GM12878 (cell line): ENCODE data around the gene EHD1. TPM values are rescaled to one million over a fixed set of nuclear protein-coding genes. Genes with fewer than 3 reads are reported as not detected.

ENCODE experiments used
- ATAC-seq: fragments of 200-7000 bp; cut with Tn5 transposase; 3 replicates; pipeline ENCODE4 v1.9.1; 2020; ENCODE audit warnings: mild to moderate bottlenecking, moderate library complexity
- BruUV-seq: library from RNA; stranded (reverse); fragments of 400-500 nt; replicated peaks from 2 replicates; lab custom pipeline; 2021; lab: Mats Ljungman, UMichigan
- CTCF ChIA-PET: fragments of 300-600 bp; sonication (Branson Sonifier 250); formaldehyde crosslinking; extraction: SDS; loops from one replicate; lab custom pipeline; 2021; ENCODE audit warnings: inconsistent platforms; lab: Yijun Ruan, JAX
- POLR2A ChIA-PET: fragments of 350-600 bp; formaldehyde crosslinking; extraction: SDS; loops from one replicate; lab custom pipeline; 2021; ENCODE audit warnings: inconsistent platforms; lab: Charles Lee
- RAD21 ChIA-PET: fragments of 300-600 bp; sonication (Branson Sonifier 250); formaldehyde crosslinking; loops from one replicate; lab custom pipeline; 2023; ENCODE audit warnings: antibody characterized with exemption; ENCODE audit not compliant: unreplicated experiment; lab: Charles Lee
- SMC1A ChIA-PET: fragments of 300-600 bp; sonication (Branson Sonifier 250); formaldehyde crosslinking; loops from one replicate; lab custom pipeline; 2023; ENCODE audit not compliant: unreplicated experiment, uncharacterized antibody; lab: Charles Lee
- DNase-seq: peaks from one replicate; pipeline ENCODE4 v3.0.0-alpha.2; 2011; ENCODE audit warnings: low read depth, low spot score
- FAIRE-seq: peaks from 3 replicates; lab custom pipeline; 2011; peaks lifted over from hg19 to GRCh38; lab: Jason Lieb, UNC
- H2AFZ ChIP-seq: 2 replicates; pipeline ENCODE4 v1.6.0; 2011; ENCODE audit warnings: low read depth, low read length, control low read depth; ENCODE audit not compliant: control insufficient read depth
- H3K27ac ChIP-seq: 2 replicates; pipeline ENCODE4 v1.5.1; 2011; ENCODE audit warnings: control low read depth; ENCODE audit not compliant: control insufficient read depth, insufficient read depth
- H3K27me3 ChIP-seq, 2 experiments: replicated peaks in 1 of 2; 2 replicates each; pipeline versions ENCODE4 v1.6.0 to v1.6.1; 2011; ENCODE audit warnings: low read length in 1 of 2; ENCODE audit not compliant: control insufficient read depth in 2 of 2, insufficient read depth in 2 of 2
- H3K36me3 ChIP-seq, 2 experiments: 2 replicates each; pipeline ENCODE4 v1.5.1; 2011; ENCODE audit warnings: low read length in 1 of 2; ENCODE audit not compliant: control insufficient read depth in 2 of 2, insufficient read depth in 2 of 2
- H3K4me1 ChIP-seq: 2 replicates; pipeline ENCODE4 v1.6.1; 2011; ENCODE audit warnings: mild to moderate bottlenecking, low read length, moderate library complexity, mixed read lengths; ENCODE audit not compliant: control insufficient read depth, insufficient read depth
- H3K4me2 ChIP-seq: 2 replicates; pipeline ENCODE4 v1.6.0; 2011; ENCODE audit warnings: control low read depth; ENCODE audit not compliant: control insufficient read depth, insufficient read depth
- H3K4me3 ChIP-seq: fragments of 200-600 bp; sonication (generic); 2 replicates; pipeline ENCODE4 v1.5.1; 2016
- H3K79me2 ChIP-seq: 2 replicates; pipeline ENCODE4 v1.6.0; 2011; ENCODE audit warnings: low read length; ENCODE audit not compliant: control insufficient read depth, insufficient read depth
- H3K9ac ChIP-seq: 2 replicates; pipeline ENCODE4 v1.8.0; 2011; ENCODE audit warnings: low read length, control low read depth, mixed read lengths; ENCODE audit not compliant: control insufficient read depth, insufficient read depth
- H3K9me3 ChIP-seq: replicated peaks from 3 replicates; pipeline ENCODE4 v1.5.1; 2011; ENCODE audit warnings: mild to moderate bottlenecking, low read length; ENCODE audit not compliant: control insufficient read depth, insufficient read depth
- H4K20me1 ChIP-seq: 2 replicates; pipeline ENCODE4 v1.6.0; 2011; ENCODE audit not compliant: control insufficient read depth, insufficient read depth
- ASH2L ChIP-seq: fragments of 300-600, 200-600 bp; sonication (generic); IDR thresholded peaks from 2 replicates; pipeline ENCODE4 v1.6.1; 2017; ENCODE audit warnings: low read depth, mild to moderate bottlenecking, borderline replicate concordance
- ATF7 ChIP-seq: fragments of 450-650 bp; IDR thresholded peaks from 2 replicates; pipeline ENCODE4 v1.6.1; 2016; ENCODE audit warnings: low read depth, mild to moderate bottlenecking
- EED ChIP-seq: sonication (generic); IDR thresholded peaks from 2 replicates; pipeline ENCODE4 v1.6.1; 2016; ENCODE audit warnings: antibody characterized with exemption, low read depth
- GABPA ChIP-seq: IDR thresholded peaks from 2 replicates; pipeline ENCODE4 v1.6.1; 2014; ENCODE audit warnings: antibody characterized with exemption, low read depth, mild to moderate bottlenecking, inconsistent platforms
- KAT2A ChIP-seq: conservative IDR thresholded peaks from 2 replicates; pipeline ENCODE4 v1.6.1; 2011; ENCODE audit warnings: low read depth, low read length; ENCODE audit not compliant: control insufficient read depth
- MXI1 ChIP-seq: fragments of 150-350 bp; IDR thresholded peaks from 2 replicates; pipeline ENCODE4 v1.6.1; 2011; ENCODE audit warnings: low read depth, mild to moderate bottlenecking, inconsistent platforms, low read length, improper control_type of control experiment
- NR2C2 ChIP-seq: IDR thresholded peaks from 2 replicates; pipeline ENCODE4 v1.6.1; 2011; ENCODE audit warnings: borderline replicate concordance, low read depth; ENCODE audit not compliant: control insufficient read depth, insufficient read length
- POLR2AphosphoS2 ChIP-seq: IDR thresholded peaks from 2 replicates; pipeline ENCODE4 v1.6.1; 2011; ENCODE audit warnings: low read depth, mild to moderate bottlenecking, low read length, improper control_type of control experiment, moderate library complexity
- POU2F2 ChIP-seq: IDR thresholded peaks from 3 replicates; pipeline ENCODE4 v1.6.1; 2011; ENCODE audit warnings: low read depth, mild to moderate bottlenecking, low read length, borderline replicate concordance
- RELA ChIP-seq: fragments of 450-650 bp; IDR thresholded peaks from 2 replicates; pipeline ENCODE4 v1.8.0; 2014; ENCODE audit warnings: borderline replicate concordance; ENCODE audit not compliant: partially characterized antibody
- SPI1 ChIP-seq: IDR thresholded peaks from 2 replicates; pipeline ENCODE4 v1.6.1; 2011; ENCODE audit warnings: low read depth, mild to moderate bottlenecking, low read length, moderate library complexity, borderline replicate concordance; ENCODE audit not compliant: insufficient read depth
- SREBF1 ChIP-seq: IDR thresholded peaks from 2 replicates; pipeline ENCODE4 v1.6.1; 2012; ENCODE audit warnings: mild to moderate bottlenecking, low read length
- SUPT20H ChIP-seq: IDR thresholded peaks from 2 replicates; pipeline ENCODE4 v1.6.1; 2011; ENCODE audit warnings: low read depth, mild to moderate bottlenecking, low read length, moderate library complexity, borderline replicate concordance; ENCODE audit not compliant: control insufficient read depth
- ZNF217 ChIP-seq: fragments of 450-650 bp; IDR thresholded peaks from 2 replicates; pipeline ENCODE4 v1.6.1; 2017; ENCODE audit warnings: antibody characterized with exemption, mild to moderate bottlenecking
- ZNF274 ChIP-seq: IDR thresholded peaks from one replicate; pipeline ENCODE4 v1.8.0; 2011; ENCODE audit not compliant: insufficient read length, insufficient read depth
- WGBS: methylation state at CpG from one replicate; pipeline ENCODE4 v1.1.6; 2016; ENCODE audit warnings: low lambda C conversion rate; ENCODE audit not compliant: insufficient replicate concordance, insufficient coverage; ENCODE audit errors: missing lambda C conversion rate; 5-methylcytosine and 5-hydroxymethylcytosine counted together
- in situ Hi-C: fragments of 300-500 bp; cut with MboI; formaldehyde crosslinking; loops from 9 replicates; pipeline ENCODE4 v1.14.3; 2018; ENCODE audit warnings: mixed read lengths
- intact Hi-C: fragments of 100-400 bp; cut with micrococcal nuclease; formaldehyde crosslinking; loops from one replicate; pipeline ENCODE4 v1.14.2; 2022; ENCODE audit not compliant: unreplicated experiment
- polyA plus RNA-seq, 11 experiments: library from polyadenylated mRNA; depleted of rRNA in 4 of 11; unstranded in 6 of 11; stranded (reverse) in 5 of 11; fragments of >200 nt; fragmentation: Nextera tagmentation in 4 of 11; fragmentation: Illumina TruSeq in 1 of 11; extraction: Ambion mirVana in 4 of 11; extraction: Trizol in 1 of 11; gene quantifications; 1 replicate in 1 of 11; 2 replicates in 10 of 11; pipeline versions ENCODE4 v1.2.1 to v1.2.3, GENCODE V29; 2011 to 2016; ENCODE audit warnings: inconsistent platforms in 2 of 11, missing spikeins in 2 of 11, low read depth in 1 of 11
- total RNA-seq, 4 experiments: library from RNA; depleted of rRNA in 3 of 4; stranded (reverse); fragments of >200 nt in 3 of 4; fragmentation: Illumina TruSeq in 1 of 4; extraction: Trizol in 1 of 4; gene quantifications; 2 replicates each; pipeline versions ENCODE4 v1.2.1 to v1.2.3, GENCODE V29; 2013 to 2021
- TF ChIP-seq, protein P1 (sequence below): fragments of 450-650 bp; IDR thresholded peaks from 2 replicates; pipeline ENCODE4 v1.6.1; 2016; ENCODE audit warnings: mild to moderate bottlenecking
- TF ChIP-seq, protein P2 (sequence below): fragments of 450-650 bp; IDR thresholded peaks from 2 replicates; pipeline ENCODE4 v1.6.1; 2018; ENCODE audit warnings: mild to moderate bottlenecking, low read depth, moderate library complexity; ENCODE audit not compliant: partially characterized antibody

Gene EHD1
- total and polyA plus RNA-seq, 10 of the 15 experiments (the other 5 are each of a cell fraction or from before 2014, with no cell fraction given), result 1.0 to 165 (median 66.5) TPM

DNA sequence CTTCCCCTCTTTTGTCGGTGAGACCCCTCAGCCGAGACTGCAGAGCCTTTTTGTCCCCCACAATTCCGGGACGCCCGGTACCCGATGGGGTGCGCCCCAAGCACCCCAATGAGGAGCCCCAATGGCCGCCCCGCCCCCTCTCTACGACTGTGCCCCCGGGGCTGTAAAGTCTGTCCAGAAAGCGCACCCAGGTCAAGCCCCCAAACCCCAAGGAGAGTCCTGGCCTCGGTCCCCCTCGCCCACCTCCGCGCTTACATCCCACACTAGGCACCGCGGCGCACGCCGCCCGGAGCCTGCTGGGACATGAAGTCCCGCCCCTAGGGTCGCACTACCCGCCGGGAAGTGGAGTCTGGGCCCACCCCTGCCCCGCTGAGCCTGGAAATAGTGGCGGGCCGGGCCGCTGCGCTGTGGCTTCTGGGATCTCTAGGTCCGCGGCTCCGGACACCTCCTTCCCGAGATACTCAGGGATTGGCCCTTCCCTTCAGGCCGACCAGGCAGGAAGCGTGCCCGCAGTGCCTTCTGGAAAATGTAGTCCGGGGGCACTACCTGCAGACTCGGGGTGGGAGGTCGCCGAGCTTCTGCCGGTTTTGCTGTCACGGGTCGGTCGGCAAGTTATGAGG, 68.0 kb downstream of the EHD1 start, which contains the start of gene MEN1:
Gene MEN1 (minus strand): TSS at position 281 of the 620 bp plus-strand sequence. CDS start 442 bp downstream, outside the sequence.
- peak; percentile 55 for DNase-seq
- no peaks in the 10 kb centered on the region for H3K9me3 ChIP-seq
- peak within 1 kb of the TSS; percentile 84 for H3K4me2 ChIP-seq
- H3K4me3 ChIP-seq, result peak within 1 kb of the TSS; percentile 94
- ChIA-PET POLR2A (interaction anchor here (0.7 to 1.5 kb wide), 8 partner anchors 9 to 228 kb away, joined by 3 to 8 read pairs (median 3); partner anchors contain the start of gene PPP2R5B), SMC1A (interaction anchor here (0.7 to 2.5 kb wide), 6 partner anchors 8 to 38 kb away, joined by 3 to 6 read pairs (median 4); partner anchors contain the start of gene MAP4K2), RAD21 (interaction anchor here (1.1 to 1.7 kb wide), 4 partner anchors 10 to 67 kb away, joined by 3 to 6 read pairs (median 4); partner anchors contain the start of genes CDC42BPG and RASGRP2), CTCF (interaction anchor here (0.8 to 1.6 kb wide), 3 partner anchors 11 to 121 kb away, joined by 3 to 6 read pairs (median 3); no protein-coding TSS in a partner anchor)
- H3K36me3 ChIP-seq, result no peaks in the 10 kb centered on the region; a peak in 2 of 4 replicates
- peaks cover 22% of the 10 kb centered on the region for H3K4me1 ChIP-seq
- peak; percentile 90 for ATAC-seq
- H3K27me3 ChIP-seq, result no peaks in the 10 kb centered on the region
- no peaks in the 10 kb centered on the region for H4K20me1 ChIP-seq
- FAIRE-seq, result peak; percentile 64
- 1% methylated on average over 45 of the region's 46 CpGs for WGBS
- intact Hi-C loops (no loop called here), in situ Hi-C loops (no loop called here)
- H3K27ac ChIP-seq, result peak within 1 kb of the TSS; percentile 50
- no TSS peak for BruUV-seq
- peak within 1 kb of the TSS; percentile 70; the same call in 1 of the 2 replicates for H3K9ac ChIP-seq
- H3K79me2 ChIP-seq, result peaks cover 2% of the 10 kb centered on the region
- peak within 1 kb of the TSS; percentile 80 for H2AFZ ChIP-seq
- no peak for TF ChIP-seq SUPT20H
- TF ChIP-seq GABPA, result peak; percentile 80; the same call in 1 of the 2 replicates
- peak; percentile 36; the same call in 1 of the 2 replicates for TF ChIP-seq EED
- no peak for TF ChIP-seq ZNF217
- peak; percentile 31 for TF ChIP-seq RELA
- peak; percentile 50 for TF ChIP-seq SREBF1
- 0 out of 3 replicates have a peak, but pooled peaks have one; percentile 18 for TF ChIP-seq POU2F2
- TF ChIP-seq ASH2L, result no peak
- TF ChIP-seq MXI1, result peak; percentile 36; the same call in 1 of the 2 replicates
- TF ChIP-seq, protein P1, sequence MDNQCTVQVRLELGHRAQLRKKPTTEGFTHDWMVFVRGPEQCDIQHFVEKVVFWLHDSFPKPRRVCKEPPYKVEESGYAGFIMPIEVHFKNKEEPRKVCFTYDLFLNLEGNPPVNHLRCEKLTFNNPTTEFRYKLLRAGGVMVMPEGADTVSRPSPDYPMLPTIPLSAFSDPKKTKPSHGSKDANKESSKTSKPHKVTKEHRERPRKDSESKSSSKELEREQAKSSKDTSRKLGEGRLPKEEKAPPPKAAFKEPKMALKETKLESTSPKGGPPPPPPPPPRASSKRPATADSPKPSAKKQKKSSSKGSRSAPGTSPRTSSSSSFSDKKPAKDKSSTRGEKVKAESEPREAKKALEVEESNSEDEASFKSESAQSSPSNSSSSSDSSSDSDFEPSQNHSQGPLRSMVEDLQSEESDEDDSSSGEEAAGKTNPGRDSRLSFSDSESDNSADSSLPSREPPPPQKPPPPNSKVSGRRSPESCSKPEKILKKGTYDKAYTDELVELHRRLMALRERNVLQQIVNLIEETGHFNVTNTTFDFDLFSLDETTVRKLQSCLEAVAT, result no peak
- no peak for TF ChIP-seq NR2C2
- 0 out of 2 replicates have a peak, but pooled peaks have one; percentile 19 for TF ChIP-seq POLR2AphosphoS2
- TF ChIP-seq, protein P2, sequence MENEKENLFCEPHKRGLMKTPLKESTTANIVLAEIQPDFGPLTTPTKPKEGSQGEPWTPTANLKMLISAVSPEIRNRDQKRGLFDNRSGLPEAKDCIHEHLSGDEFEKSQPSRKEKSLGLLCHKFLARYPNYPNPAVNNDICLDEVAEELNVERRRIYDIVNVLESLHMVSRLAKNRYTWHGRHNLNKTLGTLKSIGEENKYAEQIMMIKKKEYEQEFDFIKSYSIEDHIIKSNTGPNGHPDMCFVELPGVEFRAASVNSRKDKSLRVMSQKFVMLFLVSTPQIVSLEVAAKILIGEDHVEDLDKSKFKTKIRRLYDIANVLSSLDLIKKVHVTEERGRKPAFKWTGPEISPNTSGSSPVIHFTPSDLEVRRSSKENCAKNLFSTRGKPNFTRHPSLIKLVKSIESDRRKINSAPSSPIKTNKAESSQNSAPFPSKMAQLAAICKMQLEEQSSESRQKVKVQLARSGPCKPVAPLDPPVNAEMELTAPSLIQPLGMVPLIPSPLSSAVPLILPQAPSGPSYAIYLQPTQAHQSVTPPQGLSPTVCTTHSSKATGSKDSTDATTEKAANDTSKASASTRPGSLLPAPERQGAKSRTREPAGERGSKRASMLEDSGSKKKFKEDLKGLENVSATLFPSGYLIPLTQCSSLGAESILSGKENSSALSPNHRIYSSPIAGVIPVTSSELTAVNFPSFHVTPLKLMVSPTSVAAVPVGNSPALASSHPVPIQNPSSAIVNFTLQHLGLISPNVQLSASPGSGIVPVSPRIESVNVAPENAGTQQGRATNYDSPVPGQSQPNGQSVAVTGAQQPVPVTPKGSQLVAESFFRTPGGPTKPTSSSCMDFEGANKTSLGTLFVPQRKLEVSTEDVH, result no peak
- TF ChIP-seq SPI1, result 0 out of 2 replicates have a peak, but pooled peaks have one; percentile 5
- no peak for TF ChIP-seq ZNF274
- TF ChIP-seq ATF7, result 0 out of 2 replicates have a peak, but pooled peaks have one; percentile 22
- no peak for TF ChIP-seq KAT2A
